Esophagus squamous epithelium (tissue), 4 donors: ENCODE results near the gene PLAC9.
"Not testable (repeated sequence)": the region's sequence is repeated elsewhere in the genome, so short reads cannot be mapped to it uniquely, and the experiment has no call there.

Experiments
- POLR2A ChIP-seq, 4 donors: fragments of 450-650 bp; IDR thresholded peaks; one replicate each; pipeline ENCODE4 v1.6.1; 2017; ENCODE audit warnings: antibody characterized with exemption in 4 of 4, mild to moderate bottlenecking in 4 of 4, moderate library complexity in 3 of 4
- TF ChIP-seq, protein P1 (sequence below), 6 experiments: fragments of 450-650 bp in 4 of 6; fragments of 200-600 bp in 2 of 6; sonication (generic) in 2 of 6; IDR thresholded peaks; one replicate each; pipeline ENCODE4 v1.5.1; 2016 to 2019; ENCODE audit warnings: antibody characterized with exemption in 6 of 6, mild to moderate bottlenecking in 4 of 6, moderate library complexity in 4 of 6

- TF ChIP-seq POLR2A (IDR thresholded peaks at IDR 0.05), result not testable (repeated sequence)
- TF ChIP-seq, protein P1, sequence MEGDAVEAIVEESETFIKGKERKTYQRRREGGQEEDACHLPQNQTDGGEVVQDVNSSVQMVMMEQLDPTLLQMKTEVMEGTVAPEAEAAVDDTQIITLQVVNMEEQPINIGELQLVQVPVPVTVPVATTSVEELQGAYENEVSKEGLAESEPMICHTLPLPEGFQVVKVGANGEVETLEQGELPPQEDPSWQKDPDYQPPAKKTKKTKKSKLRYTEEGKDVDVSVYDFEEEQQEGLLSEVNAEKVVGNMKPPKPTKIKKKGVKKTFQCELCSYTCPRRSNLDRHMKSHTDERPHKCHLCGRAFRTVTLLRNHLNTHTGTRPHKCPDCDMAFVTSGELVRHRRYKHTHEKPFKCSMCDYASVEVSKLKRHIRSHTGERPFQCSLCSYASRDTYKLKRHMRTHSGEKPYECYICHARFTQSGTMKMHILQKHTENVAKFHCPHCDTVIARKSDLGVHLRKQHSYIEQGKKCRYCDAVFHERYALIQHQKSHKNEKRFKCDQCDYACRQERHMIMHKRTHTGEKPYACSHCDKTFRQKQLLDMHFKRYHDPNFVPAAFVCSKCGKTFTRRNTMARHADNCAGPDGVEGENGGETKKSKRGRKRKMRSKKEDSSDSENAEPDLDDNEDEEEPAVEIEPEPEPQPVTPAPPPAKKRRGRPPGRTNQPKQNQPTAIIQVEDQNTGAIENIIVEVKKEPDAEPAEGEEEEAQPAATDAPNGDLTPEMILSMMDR (IDR thresholded peaks at IDR 0.05), result not testable (repeated sequence)
These were observed 13.1 kb downstream of the PLAC9 start for GRCh38 chr10:80145406-80146308.
